Ovary (tissue), 9 donors: Measurements from ENCODE around the gene PLAGL2. TPM values are rescaled to one million over a fixed set of nuclear protein-coding genes. Genes with fewer than 3 reads are reported as not detected.
A peak's percentile ranks its signal among the peaks of the same experiment; 100 is the strongest.

Experiments used
- DNase-seq, 5 donors: peaks; one replicate each; pipeline ENCODE4 v3.0.0-alpha.2; 2019 to 2020
- H3K27ac ChIP-seq, 2 donors: fragments of 200-600 bp; one replicate each; pipeline versions ENCODE4 v1.5.1 to v1.8.0; 2019 to 2022
- H3K27me3 ChIP-seq: fragments of 200-600 bp; one replicate; pipeline ENCODE4 v1.8.0; 2022
- H3K36me3 ChIP-seq: fragments of 200-600 bp; sonication (generic); one replicate; pipeline ENCODE4 v1.5.1; 2019
- H3K4me1 ChIP-seq: one replicate; pipeline ENCODE4 v1.8.1; 2013; ENCODE audit warnings: mild to moderate bottlenecking, moderate library complexity; ENCODE audit not compliant: insufficient read depth
- H3K4me3 ChIP-seq: fragments of 200-600 bp; sonication (generic); one replicate; pipeline ENCODE4 v1.5.1; 2017
- H3K9me3 ChIP-seq, 2 donors: fragments of 200-600 bp in 1 of 2; sonication (generic) in 1 of 2; one replicate each; pipeline versions ENCODE4 v1.5.1 to v1.8.1; 2013 to 2019; ENCODE audit warnings: mild to moderate bottlenecking in 1 of 2, moderate library complexity in 1 of 2
- CTCF ChIP-seq, 3 donors: fragments of 450-650 bp in 2 of 3; fragments of 200-600 bp in 1 of 3; IDR thresholded peaks; one replicate each; pipeline versions ENCODE4 v1.5.1 to v1.8.0; 2016 to 2022; ENCODE audit warnings: antibody characterized with exemption in 3 of 3, mild to moderate bottlenecking in 1 of 3
- EP300 ChIP-seq: sonication (generic); formaldehyde crosslinking; IDR thresholded peaks from one replicate; pipeline ENCODE4 v1.6.1; 2017; ENCODE audit warnings: antibody characterized with exemption
- POLR2A ChIP-seq: fragments of 450-650 bp; IDR thresholded peaks from one replicate; pipeline ENCODE4 v1.6.1; 2017; ENCODE audit warnings: antibody characterized with exemption, mild to moderate bottlenecking, moderate library complexity
- WGBS, 3 donors: extraction: QIAGEN DNeasy Blood & Tissue Kit in 1 of 3; methylation state at CpG; one replicate each; pipeline versions ENCODE4 v1.1.5 to v1.1.7; 2013 to 2017; 5-methylcytosine and 5-hydroxymethylcytosine counted together
- intact Hi-C, 4 donors: fragments of 100-400 bp; cut with DNase I; formaldehyde crosslinking; loops; one replicate each; pipeline versions ENCODE4 v1.11.0 to v1.15.1; 2022 to 2023
- polyA plus RNA-seq, 2 donors: library from polyadenylated mRNA; stranded (reverse); fragments of 200-250 nt in 1 of 2; fragments of 350-450 nt in 1 of 2; fragmentation: Illumina TruSeq in 1 of 2; extraction: RNeasy Lipid Tissue Mini Kit (QIAGEN cat#74804) in 1 of 2; gene quantifications; one replicate each; pipeline ENCODE4 v1.2.3, GENCODE V29; 2013 to 2014
- total RNA-seq, 7 donors: library from RNA; depleted of rRNA in 2 of 7; stranded (reverse); fragments of >200 nt in 2 of 7; fragmentation: NEBNext Ultra II Directional in 3 of 7; extraction: Animal tissue kit (Norgen Biotek cat#: 25700) in 3 of 7; gene quantifications; one replicate each; pipeline versions ENCODE4 v1.1.0 to v1.2.4, GENCODE V29; 2016 to 2023
- donor health status: DM: no; HTN: no; CAD: no; lungs with moderate emphysema.
- donor health status: DM: no; HTN: no; CAD: no.
- donor health status: Bipolar disorder and iron deficiency.
- donor health status: DM: yes; HTN: yes; CAD: no.
- donor health status: DM: no; HTN: no; CAD: no.
- donor health status: DM: yes; HTN: yes; CAD: no.

PLAGL2 gene
- total and polyA plus RNA-seq, 9 donors, result 5.4 to 21.8 (median 14.7) TPM

DNA sequence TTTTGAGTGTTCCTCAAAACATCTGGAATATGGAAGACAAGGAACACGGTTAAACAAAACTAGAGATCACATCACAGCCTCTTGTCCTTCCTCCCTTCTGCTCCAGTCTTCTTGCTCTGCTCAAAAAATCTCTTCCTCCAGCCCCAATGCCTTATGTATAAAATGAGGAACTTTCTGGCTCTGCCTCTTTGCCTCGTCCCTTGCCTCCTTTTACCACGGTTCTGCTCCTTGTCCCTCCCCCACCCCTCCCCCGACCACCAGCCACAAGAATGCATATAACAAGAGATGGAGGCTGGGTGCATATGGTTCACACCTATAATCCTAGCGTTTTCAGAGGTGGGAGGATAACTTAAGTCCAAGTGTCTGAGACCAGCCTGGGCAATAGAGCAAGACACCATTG is 43.6 kb downstream of the PLAGL2 start:
- Histone ChIP-seq H3K4me1 (peaks cover 7% of the 10 kb centered on the region), H3K36me3 (no peaks in the 10 kb centered on the region), H3K4me3 (no peak overlapping the region), H3K27ac (no peak overlapping the region), H3K9me3 (no peaks in the 10 kb centered on the region), H3K27me3 (no peaks in the 10 kb centered on the region)
- no peak for DNase-seq
- intact Hi-C loops, result no loop called here
- 74 to 80% (median 74%) methylated on average over 5 of the region's 5 CpGs for WGBS, 3 donors
- TF ChIP-seq CTCF (IDR thresholded peaks at IDR 0.05) (no peak), EP300 (no peak), POLR2A (no peak)

- Histone ChIP-seq H3K4me1 (peaks cover 7% of the 10 kb centered on the region), H3K27me3 (no peaks in the 10 kb centered on the region), H3K4me3 (no peak overlapping the region), H3K36me3 (no peaks in the 10 kb centered on the region), H3K27ac (no peak overlapping the region), H3K9me3 (no peaks in the 10 kb centered on the region)
- no peak for DNase-seq
- TF ChIP-seq EP300, result no peak
- TF ChIP-seq CTCF (IDR thresholded peaks at IDR 0.05), result no peak
- no peak for TF ChIP-seq POLR2A
- 22 to 52% (median 44%) methylated on average over 3 of the region's 3 CpGs for WGBS, 3 donors
- intact Hi-C loops, result no loop called here
Observed at GRCh38 chr20:32162351-32162750, 45.2 kb downstream of the PLAGL2 start.

GRCh38 chr20:32160341-32160740 is 47.2 kb downstream of the PLAGL2 start:
- H3K9me3 ChIP-seq, result no peaks in the 10 kb centered on the region
- H3K4me3 ChIP-seq, result no peak overlapping the region
- no peak for DNase-seq
- WGBS, 3 donors, result 89 to 92% (median 91%) methylated on average over 5 of the region's 5 CpGs
- no peak overlapping the region for H3K27ac ChIP-seq
- TF ChIP-seq POLR2A, result no peak
- H3K36me3 ChIP-seq, result no peaks in the 10 kb centered on the region
- no peaks in the 10 kb centered on the region for H3K27me3 ChIP-seq
- H3K4me1 ChIP-seq, result peaks cover 4% of the 10 kb centered on the region
- intact Hi-C loops, result no loop called here

DNA sequence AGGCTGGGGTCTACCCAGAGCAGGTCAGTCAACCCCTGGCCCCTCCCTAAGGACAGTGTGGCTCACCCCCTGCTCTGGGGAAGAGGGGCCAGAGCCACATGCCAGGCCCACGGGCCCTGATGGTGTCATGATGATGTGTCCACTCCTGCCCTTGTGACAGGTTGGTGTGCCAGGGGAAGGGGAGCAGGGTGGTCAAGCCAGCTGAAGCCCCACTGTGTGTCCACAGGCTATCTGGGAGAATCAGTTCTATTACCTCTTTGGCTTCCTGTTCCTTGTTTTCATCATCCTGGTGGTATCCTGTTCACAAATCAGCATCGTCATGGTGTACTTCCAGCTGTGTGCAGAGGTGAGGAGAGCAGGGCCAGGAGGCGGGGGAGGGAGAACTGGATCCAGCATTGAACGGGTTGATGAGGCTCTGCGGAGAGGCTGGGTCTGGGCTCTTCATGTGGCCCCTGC is 47.7 kb downstream of the PLAGL2 start:
- TF ChIP-seq EP300 (no peak), CTCF (IDR thresholded peaks at IDR 0.05) (no peak), POLR2A (no peak)
- Histone ChIP-seq H3K36me3 (no peaks in the 10 kb centered on the region), H3K4me1 (no peaks in the 10 kb centered on the region), H3K9me3 (no peaks in the 10 kb centered on the region), H3K27ac (no peak overlapping the region), H3K27me3 (no peaks in the 10 kb centered on the region), H3K4me3 (no peak overlapping the region)
- intact Hi-C loops, result no loop called here
- DNase-seq, result peak in 1 of 5 donors; percentile 15
- 69 to 87% (median 79%) methylated on average over 5 of the region's 5 CpGs for WGBS, 3 donors

- WGBS, 3 donors, result 93 to 95% (median 93%) methylated on average over 4 of the region's 4 CpGs
- no peak for TF ChIP-seq CTCF (IDR thresholded peaks at IDR 0.05)
- TF ChIP-seq EP300, result no peak
- TF ChIP-seq POLR2A, result no peak
- no peaks in the 10 kb centered on the region for H3K27me3 ChIP-seq
- H3K36me3 ChIP-seq, result no peaks in the 10 kb centered on the region
- H3K27ac ChIP-seq, result no peak overlapping the region
- H3K9me3 ChIP-seq, result no peaks in the 10 kb centered on the region
- intact Hi-C loops, result no loop called here
- no peak overlapping the region for H3K4me3 ChIP-seq
- no peaks in the 10 kb centered on the region for H3K4me1 ChIP-seq
- peak in 1 of 5 donors; percentile 17 for DNase-seq
Observed at GRCh38 chr20:32158943-32159660, 48.4 kb downstream of the PLAGL2 start.
